Dermis microvascular lymphatic vessel endothelial cell (primary cell): Measurements from ENCODE around the gene FIBCD1. TPM values are rescaled to one million over a fixed set of nuclear protein-coding genes. Genes with fewer than 3 reads are reported as not detected.
"Not testable (repeated sequence)": the region's sequence is repeated elsewhere in the genome, so short reads cannot be mapped to it uniquely, and the experiment has no call there.

Experiments
- DNase-seq, 2 donors: peaks; one replicate each; pipeline versions ENCODE4 v3.0.0 to v3.0.0-alpha.2; 2010; ENCODE audit warnings: low read depth in 2 of 2
- total RNA-seq: library from RNA; depleted of rRNA; stranded (reverse); fragments of >200 nt; gene quantifications from 2 replicates; pipeline ENCODE4 v1.2.1, GENCODE V29; 2014

The FIBCD1 gene
- total RNA-seq, 1 donor from 2014 or later = under 0.01 TPM

DNA sequence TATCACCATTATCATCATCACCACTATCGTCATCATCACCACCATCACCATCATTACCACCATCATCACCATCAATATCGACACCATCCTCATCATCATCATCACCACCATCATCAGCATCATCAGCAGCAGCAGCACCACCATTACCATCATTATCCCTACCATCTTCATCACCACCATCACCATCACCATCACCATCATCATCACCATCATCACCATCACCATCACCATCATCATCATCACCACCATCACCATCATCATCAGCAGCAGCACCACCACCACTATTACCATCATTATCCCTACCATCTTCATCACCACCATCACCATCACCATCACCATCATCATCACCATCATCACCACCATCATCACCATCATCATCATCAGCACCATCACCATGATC is 15.9 kb upstream of the FIBCD1 start:
- not testable (repeated sequence) for DNase-seq

- no peak for DNase-seq
Measured at GRCh38 chr9:130954317-130954716, 15.3 kb upstream of the FIBCD1 start.

DNA sequence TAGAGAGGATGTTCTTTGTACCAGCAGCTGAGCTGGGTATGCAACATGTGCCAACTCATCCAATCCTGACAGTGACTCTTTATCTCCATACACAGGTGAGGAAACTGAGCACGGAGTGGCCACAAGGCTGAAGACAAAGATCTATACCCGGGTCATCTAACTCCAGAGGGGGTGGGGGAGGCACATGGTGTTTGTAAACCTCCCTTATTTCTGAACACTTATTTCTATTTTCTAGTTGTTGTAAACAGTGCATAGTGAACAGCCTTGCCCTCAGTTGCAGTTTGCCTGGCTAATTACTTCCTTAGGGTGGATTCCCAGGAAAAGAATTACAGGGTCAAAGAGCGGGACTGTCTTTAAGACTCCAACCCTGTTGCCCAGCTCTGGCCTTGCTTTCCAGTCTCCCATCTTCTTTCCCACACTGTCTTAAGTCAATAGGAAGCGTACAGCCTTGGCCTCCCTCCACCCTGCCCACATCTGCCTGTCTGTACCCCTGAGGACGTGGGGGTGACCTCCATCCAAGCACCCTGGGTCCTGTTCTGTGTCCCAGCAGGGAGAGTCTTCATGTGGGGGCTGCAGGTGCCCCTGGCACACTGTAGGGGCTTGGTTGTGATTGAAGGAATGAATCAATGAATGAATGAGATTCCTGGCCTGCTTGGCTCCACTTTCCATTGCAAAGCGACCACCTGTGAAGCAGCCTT is 13.2 kb upstream of the FIBCD1 start:
- DNase-seq = no peak

GRCh38 chr9:130950039-130950311 is 10.9 kb upstream of the FIBCD1 start:
- DNase-seq = no peak

GRCh38 chr9:130949188-130950038 is 10.4 kb upstream of the FIBCD1 start:
- DNase-seq = no peak

GRCh38 chr9:130948266-130948665 is 9.2 kb upstream of the FIBCD1 start:
- DNase-seq = no peak

DNA sequence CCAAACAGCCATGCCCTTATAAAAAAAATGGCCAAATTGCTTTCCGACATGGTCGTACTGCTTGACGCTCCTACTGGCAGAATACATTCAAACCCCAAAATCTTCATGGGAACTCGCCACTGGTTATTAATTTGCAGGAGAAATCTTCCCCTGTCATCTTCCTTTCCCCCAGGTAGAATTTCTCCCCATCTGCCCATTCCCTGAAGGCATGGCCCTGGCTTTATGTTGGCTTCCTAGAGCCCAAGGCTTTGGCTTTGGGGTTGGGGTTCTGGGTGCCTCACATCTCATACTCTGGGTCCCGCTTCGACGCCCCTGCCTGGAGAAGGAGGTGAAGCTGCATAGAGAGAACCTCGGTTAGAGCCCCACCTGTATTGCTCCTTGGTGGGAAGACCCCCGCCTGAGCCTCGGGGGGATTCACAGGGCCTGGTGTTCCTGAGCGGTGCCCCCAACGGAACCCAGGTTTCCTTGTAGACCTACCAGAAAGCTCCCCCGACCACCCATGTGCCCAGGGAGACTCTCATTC is 8.6 kb upstream of the FIBCD1 start:
- DNase-seq = no peak

DNA sequence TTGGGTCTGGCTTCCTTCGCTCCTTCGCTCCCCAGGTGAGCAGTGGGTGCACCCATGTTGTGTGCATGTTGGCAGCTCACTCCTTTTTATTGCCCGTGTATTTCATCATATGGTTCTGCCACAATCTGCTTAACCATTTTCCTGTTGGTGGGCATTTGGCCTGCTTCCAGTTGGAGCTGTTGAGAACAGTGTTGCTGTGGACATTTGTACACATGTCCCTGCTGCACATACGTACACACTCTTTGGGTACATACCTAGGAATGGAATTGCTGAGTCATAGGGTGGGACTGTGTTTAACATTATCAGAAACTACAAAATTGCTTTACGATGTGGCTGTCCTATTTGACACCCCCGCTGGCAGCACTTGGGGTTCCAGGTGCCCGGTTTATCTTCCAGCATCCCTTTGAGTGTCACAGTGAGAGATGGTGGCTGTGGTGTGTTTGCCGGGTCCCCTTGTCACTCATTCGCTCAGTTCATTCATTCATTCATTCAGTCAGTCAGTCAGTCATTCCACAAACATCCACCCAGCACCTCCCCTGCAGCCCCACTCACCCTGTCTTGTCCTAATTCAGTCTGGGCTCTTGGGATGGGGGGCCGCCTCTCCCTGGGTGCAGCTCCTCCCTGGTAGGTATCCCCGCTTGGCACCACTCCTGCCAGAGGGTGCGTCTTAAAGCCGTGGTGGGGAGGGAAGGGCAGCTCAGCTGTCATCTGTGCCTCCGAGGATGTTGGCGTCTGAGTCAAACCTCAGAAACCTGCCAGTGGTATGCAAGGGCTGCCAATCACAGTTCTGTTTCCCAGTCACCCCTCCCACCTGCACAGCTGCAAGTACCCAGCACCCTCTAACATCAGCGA is 7.9 kb upstream of the FIBCD1 start:
- DNase-seq = no peak

DNA sequence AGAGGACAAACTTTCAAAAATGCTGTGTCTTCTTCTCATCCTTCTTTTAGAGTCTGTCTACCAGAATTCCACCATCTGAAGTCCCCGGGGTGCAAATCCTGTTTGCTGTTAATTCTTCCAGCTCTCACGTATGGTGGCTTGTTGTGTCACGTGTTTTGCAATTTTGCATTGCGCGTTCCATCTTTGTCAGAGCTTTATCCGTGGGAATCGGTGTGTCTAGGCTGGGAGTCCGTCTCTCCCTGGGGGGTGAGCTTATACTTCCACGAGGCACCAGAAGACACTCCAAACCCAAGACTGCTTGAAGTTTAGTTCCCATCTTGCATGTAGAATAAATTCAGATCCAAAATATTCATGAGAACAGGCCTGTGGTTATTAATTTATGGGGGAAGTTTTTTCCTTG is 6.1 kb upstream of the FIBCD1 start:
- DNase-seq = no peak

GRCh38 chr9:130944510-130945058 is 5.5 kb upstream of the FIBCD1 start:
- no peak for DNase-seq

GRCh38 chr9:130943777-130944176 is 4.7 kb upstream of the FIBCD1 start:
- no peak for DNase-seq

DNA sequence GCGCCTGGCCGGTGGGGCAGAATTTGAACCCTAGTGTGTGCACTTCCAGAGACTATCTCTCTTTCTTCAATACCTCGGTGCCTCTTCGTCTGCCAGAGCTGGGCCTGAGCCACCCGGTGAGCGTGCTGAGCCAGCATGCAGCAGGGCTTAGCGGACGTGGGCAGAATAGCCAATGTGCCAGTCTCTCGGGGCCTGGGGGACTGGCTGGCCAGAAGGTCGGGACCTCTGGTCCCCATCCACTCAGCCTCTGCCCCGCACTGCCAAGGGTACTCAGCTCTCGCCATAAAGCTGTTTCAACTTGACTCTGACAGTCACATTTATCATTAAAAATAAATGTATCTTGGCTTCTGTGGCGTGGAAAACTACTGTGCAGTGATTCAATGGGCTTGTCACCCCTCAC is 4.2 kb upstream of the FIBCD1 start:
- DNase-seq = no peak

DNA sequence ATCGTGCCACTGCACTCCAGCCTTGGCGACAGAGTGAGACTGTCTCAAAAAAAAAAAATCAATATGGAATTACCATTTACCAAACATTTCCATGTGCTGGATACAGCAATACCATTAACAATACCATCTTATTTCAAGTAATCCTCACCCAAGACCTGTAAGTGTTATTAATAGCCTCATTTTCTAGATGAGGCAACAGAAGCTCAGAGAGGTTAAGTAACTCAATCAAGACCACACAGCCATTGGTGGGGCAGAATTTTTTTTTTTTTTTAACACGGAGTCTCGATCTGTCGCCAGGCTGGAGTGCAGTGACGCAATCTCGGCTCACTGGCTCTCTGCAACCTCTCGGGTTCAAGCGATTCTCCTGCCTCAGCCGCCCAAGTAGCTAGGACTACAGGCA is 3.6 kb upstream of the FIBCD1 start:
- DNase-seq = no peak

DNA sequence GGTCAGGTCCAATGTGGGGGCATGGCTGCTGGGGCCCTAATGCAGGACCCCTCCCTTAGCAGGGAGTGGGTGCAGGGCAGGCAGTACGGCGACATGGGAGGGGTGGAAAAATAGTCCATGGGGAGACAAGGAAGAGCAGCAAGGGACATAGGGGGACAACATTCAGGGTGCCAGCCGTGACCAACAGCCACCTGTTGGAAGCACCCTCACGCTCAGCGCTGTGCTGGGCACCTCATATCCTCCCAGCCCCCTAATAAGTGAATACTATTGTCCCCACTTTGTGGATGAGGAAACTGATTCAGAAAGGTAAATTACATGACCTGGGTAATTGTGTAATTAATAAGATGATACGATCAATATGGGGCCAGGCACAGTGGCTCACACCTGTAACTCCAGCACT is 3.0 kb upstream of the FIBCD1 start:
- no peak for DNase-seq

DNA sequence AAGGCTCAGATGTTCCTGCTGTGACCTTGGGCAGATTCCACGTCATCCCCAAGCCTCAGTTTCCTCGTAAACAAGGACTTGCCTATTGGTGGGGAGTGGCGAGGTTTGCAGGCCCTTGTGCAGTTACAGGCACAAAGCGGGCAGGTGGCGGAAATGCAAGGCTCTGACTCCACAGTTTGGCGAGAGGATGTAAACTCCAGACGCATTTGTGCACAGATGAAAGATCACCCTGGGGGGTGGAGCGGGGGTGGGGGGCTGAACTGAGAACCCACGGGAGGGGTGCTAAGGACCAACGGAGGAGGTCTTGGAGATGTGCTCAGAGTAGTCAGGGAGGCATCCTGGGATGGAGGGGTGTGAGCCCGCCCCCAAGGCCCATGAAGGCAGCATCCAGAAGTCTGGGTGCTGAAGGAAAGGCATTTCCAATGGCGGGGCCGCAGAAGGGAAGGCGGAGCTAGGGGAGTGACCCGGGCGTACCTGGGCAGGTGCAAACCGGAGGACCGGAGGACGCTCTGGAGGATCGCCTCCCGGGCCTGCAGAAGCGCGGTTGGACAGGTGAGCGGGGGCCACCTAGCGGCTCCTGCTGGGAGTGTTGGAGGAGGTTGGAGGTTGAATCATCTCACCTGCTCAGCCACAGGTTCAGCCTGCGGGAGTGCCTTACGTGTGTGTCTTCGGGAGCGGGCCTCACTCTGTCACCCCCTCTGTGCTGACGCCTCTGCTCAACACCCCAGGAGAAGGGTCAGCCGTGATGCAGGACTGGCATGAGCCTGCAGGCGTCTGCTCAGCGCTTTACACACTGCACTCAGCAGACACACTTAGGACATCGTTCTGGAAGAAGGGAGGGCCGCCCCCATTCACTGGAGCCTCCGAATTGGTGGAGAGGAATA is 1.9 kb upstream of the FIBCD1 start:
- DNase-seq = peak in 1 of 2 donors; percentile 55

- no peak for DNase-seq
Measured at GRCh38 chr9:130940027-130940549, 1.0 kb upstream of the FIBCD1 start.

- DNase-seq = peak in 1 of 2 donors; percentile 18
Measured at GRCh38 chr9:130939405-130940026, 469 bp upstream of the FIBCD1 start.

DNA sequence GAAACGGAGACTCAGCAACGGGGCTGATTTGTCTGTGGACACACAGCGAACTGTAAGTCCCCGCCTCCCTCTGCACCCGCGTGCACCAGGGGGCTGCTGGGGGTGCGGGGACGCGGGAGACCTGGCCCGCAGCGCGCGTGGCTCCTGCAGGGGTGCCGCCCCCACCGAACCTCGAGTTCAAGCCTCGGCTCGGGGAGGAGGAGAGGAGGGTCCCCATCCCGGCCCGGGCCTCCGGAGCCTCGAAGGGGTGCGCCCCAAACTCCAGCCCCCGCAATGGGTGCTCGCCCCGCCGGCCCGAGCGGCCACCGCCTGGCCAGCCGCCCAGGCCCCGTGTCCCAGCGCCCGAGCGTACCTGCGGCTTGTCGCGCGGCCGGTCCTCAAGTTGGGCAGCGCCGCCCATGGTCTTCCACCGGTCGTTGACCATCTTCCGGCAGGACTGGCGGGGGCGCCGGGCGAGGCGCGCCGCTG is 829 bp downstream of the FIBCD1 start:
- DNase-seq = no peak

DNA sequence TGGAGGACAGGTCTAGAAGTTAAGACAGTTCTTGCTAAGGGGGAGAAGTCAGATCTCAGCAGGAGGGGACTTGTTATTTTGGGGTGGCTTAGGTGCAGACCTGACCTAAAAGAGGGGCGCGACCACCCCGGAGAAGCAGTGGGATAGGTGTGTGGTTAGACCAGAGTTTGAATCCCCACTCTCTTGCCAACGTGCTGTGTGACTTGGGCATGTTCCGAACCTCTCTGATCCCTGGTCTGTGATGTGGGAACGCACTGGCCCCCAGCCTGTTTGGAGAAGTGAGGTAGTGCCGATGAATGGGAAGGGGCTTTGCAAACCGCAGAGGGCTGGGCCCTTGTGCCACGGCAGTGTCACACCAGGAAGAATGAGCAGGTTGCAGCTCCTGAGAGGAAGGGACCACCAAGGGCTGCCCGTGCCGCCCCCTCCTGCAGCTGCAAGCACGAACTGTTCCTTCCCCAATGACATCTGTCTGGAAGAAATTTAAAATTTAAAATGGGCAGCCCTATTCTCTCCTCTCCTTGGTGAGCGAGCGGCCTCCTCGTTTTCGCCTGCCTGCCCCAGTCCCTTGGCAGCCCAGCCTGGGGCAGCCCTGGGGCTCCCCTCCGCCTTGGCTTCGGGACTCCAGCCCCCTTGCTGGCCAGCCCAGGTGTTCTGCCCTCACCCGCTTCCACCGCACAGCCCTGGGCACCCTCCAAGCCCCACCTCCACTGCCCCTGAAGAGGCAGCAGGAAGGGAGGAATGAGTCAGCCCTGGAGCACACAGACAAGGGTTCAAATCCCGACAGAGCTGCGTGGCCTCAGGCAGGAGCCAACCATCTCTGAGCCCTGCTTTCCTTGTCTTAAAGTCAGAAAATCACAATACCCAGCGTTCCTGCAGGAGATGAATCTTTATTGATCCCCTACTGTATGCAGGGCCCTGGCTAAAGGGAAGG is 1.6 kb downstream of the FIBCD1 start:
- no peak for DNase-seq
